MM.1S (cell line): ENCODE data around the gene LTB.
"Not testable (repeated sequence)": the region's sequence is repeated elsewhere in the genome, so short reads cannot be mapped to it uniquely, and the experiment has no call there.

Experiments
- DNase-seq: peaks from one replicate; pipeline ENCODE4 v3.0.0-alpha.2; 2015
- H2AFZ ChIP-seq: fragments of 300-600 bp; sonication (generic); 2 replicates; pipeline ENCODE4 v1.6.0; 2016; ENCODE audit warnings: antibody characterized with exemption, low read length
- H3F3A ChIP-seq: fragments of 300-600 bp; sonication (generic); 2 replicates; pipeline ENCODE4 v1.6.1; 2016; ENCODE audit warnings: mild to moderate bottlenecking, antibody characterized with exemption, low read length, moderate library complexity, mixed read lengths; ENCODE audit not compliant: insufficient read depth
- H3K27ac ChIP-seq: fragments of 300-600 bp; sonication (generic); 2 replicates; pipeline ENCODE4 v1.5.1; 2016; ENCODE audit warnings: mild to moderate bottlenecking, low read length
- H3K27me3 ChIP-seq: fragments of 300-600 bp; sonication (generic); replicated peaks from 2 replicates; pipeline ENCODE4 v1.6.0; 2016; ENCODE audit warnings: low read length; ENCODE audit not compliant: insufficient read depth
- H3K36me3 ChIP-seq: fragments of 300-600 bp; sonication (generic); replicated peaks from 2 replicates; pipeline ENCODE4 v1.6.1; 2016; ENCODE audit warnings: mild to moderate bottlenecking, low read length, mixed read lengths; ENCODE audit not compliant: insufficient read depth
- H3K4me1 ChIP-seq: fragments of 300-600 bp; sonication (generic); 2 replicates; pipeline ENCODE4 v1.6.1; 2016; ENCODE audit warnings: low read length, mixed read lengths
- H3K4me2 ChIP-seq: fragments of 300-600 bp; sonication (generic); 2 replicates; pipeline ENCODE4 v1.6.0; 2016; ENCODE audit warnings: low read depth, low read length
- H3K4me3 ChIP-seq: fragments of 300-600 bp; sonication (generic); 2 replicates; pipeline ENCODE4 v1.5.1; 2016; ENCODE audit warnings: low read length, mixed read lengths
- H3K79me2 ChIP-seq: fragments of 300-600 bp; sonication (generic); 2 replicates; pipeline ENCODE4 v1.6.1; 2016; ENCODE audit warnings: mixed run types, low read length, mixed read lengths
- H3K9ac ChIP-seq: fragments of 300-600 bp; sonication (generic); 2 replicates; pipeline ENCODE4 v1.6.1; 2016; ENCODE audit warnings: low read length, mixed read lengths
- H3K9me2 ChIP-seq: fragments of 300-600 bp; sonication (generic); replicated peaks from 2 replicates; pipeline ENCODE4 v1.6.1; 2016; ENCODE audit warnings: mild to moderate bottlenecking, low read length, mixed read lengths; ENCODE audit not compliant: insufficient read depth
- H3K9me3 ChIP-seq: fragments of 300-600 bp; sonication (generic); replicated peaks from 2 replicates; pipeline ENCODE4 v1.6.1; 2016; ENCODE audit warnings: mild to moderate bottlenecking, low read length, mixed read lengths; ENCODE audit not compliant: insufficient read depth
- H4K20me1 ChIP-seq: fragments of 300-600 bp; sonication (generic); 2 replicates; pipeline ENCODE4 v1.6.1; 2016; ENCODE audit warnings: mild to moderate bottlenecking, low read length, moderate library complexity, mixed read lengths; ENCODE audit not compliant: insufficient read depth
- CTCF ChIP-seq: fragments of 300-600 bp; sonication (generic); IDR thresholded peaks from 2 replicates; pipeline ENCODE4 v1.5.1; 2016; ENCODE audit warnings: antibody characterized with exemption, low read length, mixed read lengths
- EZH2 ChIP-seq: fragments of 300-600 bp; sonication (generic); optimal IDR thresholded peaks from 2 replicates; pipeline ENCODE3; 2017; ENCODE audit warnings: low read depth, mild to moderate bottlenecking, antibody characterized with exemption, low read length, mixed read lengths
- EZH2phosphoT487 ChIP-seq: fragments of 300-600 bp; sonication (generic); IDR thresholded peaks from 2 replicates; pipeline ENCODE4 v1.6.1; 2018; ENCODE audit warnings: antibody characterized with exemption, low read length

The LTB gene

DNA sequence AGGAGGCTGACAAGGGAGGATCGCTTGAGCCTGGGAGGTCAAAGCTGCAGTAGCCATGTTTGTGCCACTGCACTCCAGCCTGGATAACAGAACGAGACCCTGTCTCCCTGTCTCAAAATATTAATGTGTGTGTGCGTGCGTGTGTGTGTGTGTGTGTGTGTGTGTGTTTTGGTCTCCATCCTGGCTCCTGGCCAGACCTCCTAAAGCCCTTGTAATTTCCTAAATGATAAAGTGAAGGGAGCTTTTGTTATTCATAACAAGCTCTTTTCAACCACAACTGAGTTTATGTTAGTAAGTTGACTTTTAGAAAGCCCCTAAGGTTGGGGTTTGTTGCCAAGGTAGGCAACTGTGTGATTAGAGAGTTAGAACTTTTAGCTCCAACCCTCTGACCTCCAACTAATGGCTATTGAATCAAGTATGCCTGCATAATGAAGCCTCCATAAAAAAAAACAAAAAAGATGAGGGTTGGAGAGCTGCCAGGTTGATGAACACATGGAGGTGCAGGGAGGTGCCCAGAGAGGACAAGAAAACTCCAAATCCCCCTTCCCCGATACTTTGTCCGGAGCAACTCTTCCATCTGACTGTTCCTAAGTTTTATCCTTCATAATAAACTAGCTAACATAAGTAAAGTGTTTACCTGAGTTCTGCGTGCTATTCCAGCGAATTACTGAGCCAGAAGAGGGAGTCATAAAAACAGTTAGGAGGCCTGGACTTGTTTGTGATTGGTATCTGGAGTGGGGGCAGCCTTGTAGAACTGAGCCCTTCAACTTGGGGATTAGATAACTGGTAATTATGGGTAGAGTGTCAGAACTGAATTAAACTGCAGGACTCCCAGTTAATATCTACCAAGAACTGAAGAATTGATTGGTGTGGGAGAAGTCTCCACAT lies 27.5 kb upstream of the LTB start:
- H3K9me3 ChIP-seq: no peaks in the 10 kb centered on the region
- peaks cover 3% of the 10 kb centered on the region; the same call in 1 of the 2 replicates for H3F3A ChIP-seq
- TF ChIP-seq EZH2 (no peak), EZH2phosphoT487 (no peak)
- peaks cover 7% of the 10 kb centered on the region for H3K4me1 ChIP-seq
- no peaks in the 10 kb centered on the region for H3K9me2 ChIP-seq
- H3K27me3 ChIP-seq: no peaks in the 10 kb centered on the region
- H2AFZ ChIP-seq: no peak overlapping the region
- H3K79me2 ChIP-seq: no peaks in the 10 kb centered on the region
- H3K36me3 ChIP-seq: no peaks in the 10 kb centered on the region
- H4K20me1 ChIP-seq: no peaks in the 10 kb centered on the region
- no peak overlapping the region for H3K27ac ChIP-seq
- no peak overlapping the region for H3K9ac ChIP-seq
- no peak overlapping the region for H3K4me2 ChIP-seq
- no peak for DNase-seq
- no peak overlapping the region for H3K4me3 ChIP-seq

GRCh38 chr6:31607317-31607716 lies 25.1 kb upstream of the LTB start:
- no peaks in the 10 kb centered on the region for H3K27me3 ChIP-seq
- H3K79me2 ChIP-seq: no peaks in the 10 kb centered on the region
- no peaks in the 10 kb centered on the region for H3K4me1 ChIP-seq
- no peaks in the 10 kb centered on the region for H3F3A ChIP-seq
- no peaks in the 10 kb centered on the region for H3K9me3 ChIP-seq
- no peaks in the 10 kb centered on the region for H4K20me1 ChIP-seq
- H3K9ac ChIP-seq: no peak overlapping the region
- no peak overlapping the region for H2AFZ ChIP-seq
- H3K9me2 ChIP-seq: no peaks in the 10 kb centered on the region
- H3K27ac ChIP-seq: no peak overlapping the region
- no peak for DNase-seq
- H3K36me3 ChIP-seq: no peaks in the 10 kb centered on the region
- H3K4me2 ChIP-seq: no peak overlapping the region
- H3K4me3 ChIP-seq: no peak overlapping the region
- TF ChIP-seq EZH2: no peak

DNA sequence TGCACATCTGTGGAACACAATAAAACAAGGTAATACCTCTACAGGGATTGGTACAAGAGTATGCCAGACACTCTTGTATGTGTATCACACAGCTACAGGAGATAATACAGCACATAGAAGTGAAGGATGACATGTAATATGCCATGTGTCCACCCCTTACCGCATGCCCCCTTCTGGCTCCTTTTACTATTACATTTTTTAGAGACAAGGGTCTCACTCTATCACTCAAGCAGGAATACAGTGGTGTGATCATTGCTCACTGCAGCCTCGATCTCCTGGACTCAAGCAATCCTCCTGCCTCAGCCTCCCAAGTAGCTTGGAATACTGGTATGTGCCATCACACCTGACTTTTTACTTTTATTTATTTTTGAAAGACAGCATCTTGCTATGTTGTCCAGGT lies 14.8 kb upstream of the LTB start:
- Histone ChIP-seq H3K9ac (no peak overlapping the region), H3K4me2 (no peak overlapping the region), H3K4me3 (no peak overlapping the region), H3K27ac (no peak overlapping the region), H3K36me3 (no peaks in the 10 kb centered on the region), H2AFZ (no peak overlapping the region), H4K20me1 (no peaks in the 10 kb centered on the region), H3F3A (no peaks in the 10 kb centered on the region), H3K27me3 (no peaks in the 10 kb centered on the region), H3K79me2 (no peaks in the 10 kb centered on the region), H3K4me1 (no peaks in the 10 kb centered on the region), H3K9me2 (no peaks in the 10 kb centered on the region), H3K9me3 (no peaks in the 10 kb centered on the region)
- peak; percentile 30 for DNase-seq
- no peak for TF ChIP-seq EZH2phosphoT487
- peak; percentile 48 for TF ChIP-seq CTCF

- DNase-seq: no peak
- Histone ChIP-seq H2AFZ (no peak overlapping the region), H3K9me2 (no peaks in the 10 kb centered on the region), H3K27me3 (peaks cover 28% of the 10 kb centered on the region), H3K4me3 (no peak overlapping the region), H3F3A (no peaks in the 10 kb centered on the region), H3K9me3 (no peaks in the 10 kb centered on the region), H3K79me2 (no peaks in the 10 kb centered on the region), H3K4me1 (no peaks in the 10 kb centered on the region), H3K9ac (no peak overlapping the region), H3K36me3 (no peaks in the 10 kb centered on the region), H3K4me2 (no peak overlapping the region), H4K20me1 (no peaks in the 10 kb centered on the region), H3K27ac (no peak overlapping the region)
- no peak for TF ChIP-seq EZH2
- no peak for TF ChIP-seq CTCF
- no peak for TF ChIP-seq EZH2phosphoT487
Measured at GRCh38 chr6:31592396-31592771, 10.2 kb upstream of the LTB start.

DNA sequence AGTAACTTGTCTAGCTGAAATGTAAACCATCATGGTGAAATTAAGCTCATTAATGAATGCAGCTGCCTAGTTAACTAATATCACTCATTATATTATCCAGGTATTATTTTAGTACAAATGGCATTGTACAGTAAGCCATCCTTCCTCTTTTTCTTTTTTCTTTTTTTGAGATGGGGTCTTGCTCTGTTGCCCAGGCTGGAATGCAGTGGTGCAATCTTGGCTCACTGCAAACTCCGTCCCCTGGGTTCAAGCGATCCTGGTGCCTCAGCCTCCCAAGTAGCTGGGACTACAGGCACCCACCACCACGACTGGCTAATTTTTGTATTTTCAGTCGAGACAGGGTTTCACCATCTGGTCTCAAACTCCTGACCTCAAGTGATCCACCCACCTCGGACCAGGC lies 8.5 kb upstream of the LTB start:
- not testable (repeated sequence) for H3K4me3 ChIP-seq, H2AFZ ChIP-seq, H3K4me2 ChIP-seq, H3K9me2 ChIP-seq, H3K27ac ChIP-seq, H3F3A ChIP-seq, H3K36me3 ChIP-seq, H4K20me1 ChIP-seq, H3K9ac ChIP-seq, H3K9me3 ChIP-seq, H3K79me2 ChIP-seq, DNase-seq, H3K4me1 ChIP-seq
- peaks cover 45% of the 10 kb centered on the region for H3K27me3 ChIP-seq
